ENCODE data around the gene NMNAT3. TPM values are rescaled to one million over a fixed set of nuclear protein-coding genes. Genes with fewer than 3 reads are reported as not detected.

Gene NMNAT3
- total RNA-seq, 2 experiments from 2014 or later: 1.5 to 1.9 TPM

- Histone ChIP-seq H3K9me3 (ENCODE audit: control insufficient read depth in 1 of 2, insufficient read depth in 1 of 2, low read length in 2 of 2) (no peaks in the 10 kb centered on the region), H3K4me1 (ENCODE audit: insufficient read depth, low read length) (no peaks in the 10 kb centered on the region), H3K27ac (ENCODE audit: low read depth in 1 of 2, low read length in 2 of 2) (no peak overlapping the region), H3K4me3 (ENCODE audit: low read length) (no peak overlapping the region), H3K27me3 (ENCODE audit: control insufficient read depth in 1 of 2, insufficient read depth in 2 of 2, low read length in 2 of 2) (no peaks in the 10 kb centered on the region), H3K36me3 (ENCODE audit: insufficient read depth, low read length) (no peaks in the 10 kb centered on the region)
- Mint-ChIP-seq H3K27ac (no peak overlapping the region), H3K4me1 (ENCODE audit: low read depth) (no peaks in the 10 kb centered on the region), H3K4me3 (no peak overlapping the region), H3K36me3 (ENCODE audit: low read depth) (no peaks in the 10 kb centered on the region), H3K9me3 (no peaks in the 10 kb centered on the region), H3K27me3 (no peaks in the 10 kb centered on the region)
- CTCF ChIA-PET: no interaction called here
- DNase-seq (no peak), ATAC-seq (ENCODE audit: poor library complexity) (no peak)
- intact Hi-C loops (cut with DNase I, micrococcal nuclease): no loop called here
- POLR2A ChIA-PET: no interaction called here
- no peak for TF ChIP-seq CTCF (IDR thresholded peaks at IDR 0.05)
These were observed 148.1 kb downstream of the NMNAT3 start for GRCh38 chr3:139529662-139530061.

DNA sequence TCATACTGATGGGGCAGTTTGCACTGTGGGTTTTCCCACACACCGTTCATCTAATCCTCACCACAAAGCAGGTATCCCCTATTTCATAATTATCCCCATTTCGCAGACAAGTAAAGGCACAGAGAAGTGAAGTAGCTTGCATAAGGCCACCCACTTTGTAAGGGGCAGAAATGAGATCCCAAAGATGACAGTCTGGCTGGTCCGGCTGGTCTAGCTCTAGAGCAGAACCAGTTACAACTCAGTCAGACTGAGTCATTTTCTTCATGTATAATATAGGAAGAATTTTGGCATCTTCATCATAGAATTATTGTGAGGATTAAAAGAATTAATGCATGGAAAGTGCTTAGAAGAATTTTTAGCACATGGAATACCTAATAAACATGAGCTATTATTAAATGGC, 148.8 kb downstream of the NMNAT3 start:
- Mint-ChIP-seq H3K4me3 (no peak overlapping the region), H3K36me3 (ENCODE audit: low read depth) (no peaks in the 10 kb centered on the region), H3K4me1 (ENCODE audit: low read depth) (no peaks in the 10 kb centered on the region), H3K9me3 (no peaks in the 10 kb centered on the region), H3K27ac (no peak overlapping the region), H3K27me3 (no peaks in the 10 kb centered on the region)
- ATAC-seq (ENCODE audit: poor library complexity) (no peak), DNase-seq (no peak)
- H3K4me1 ChIP-seq (ENCODE audit: insufficient read depth, low read length): no peaks in the 10 kb centered on the region
- no peaks in the 10 kb centered on the region for H3K9me3 ChIP-seq (ENCODE audit: control insufficient read depth in 1 of 2, insufficient read depth in 1 of 2, low read length in 2 of 2)
- no peak for TF ChIP-seq CTCF (IDR thresholded peaks at IDR 0.05)
- ChIA-PET POLR2A (no interaction called here), CTCF (no interaction called here)
- H3K27me3 ChIP-seq (ENCODE audit: control insufficient read depth in 1 of 2, insufficient read depth in 2 of 2, low read length in 2 of 2): no peaks in the 10 kb centered on the region
- intact Hi-C loops (cut with DNase I, micrococcal nuclease): no loop called here
- H3K4me3 ChIP-seq (ENCODE audit: low read length): no peak overlapping the region
- H3K36me3 ChIP-seq (ENCODE audit: insufficient read depth, low read length): no peaks in the 10 kb centered on the region
- no peak overlapping the region for H3K27ac ChIP-seq (ENCODE audit: low read depth in 1 of 2, low read length in 2 of 2)

GRCh38 chr3:139528281-139528680, 149.5 kb downstream of the NMNAT3 start:
- Mint-ChIP-seq H3K36me3 (ENCODE audit: low read depth) (no peaks in the 10 kb centered on the region), H3K27me3 (no peaks in the 10 kb centered on the region), H3K9me3 (no peaks in the 10 kb centered on the region), H3K27ac (no peak overlapping the region), H3K4me1 (ENCODE audit: low read depth) (no peaks in the 10 kb centered on the region), H3K4me3 (no peak overlapping the region)
- H3K36me3 ChIP-seq (ENCODE audit: insufficient read depth, low read length): no peaks in the 10 kb centered on the region
- ATAC-seq (ENCODE audit: poor library complexity) (no peak), DNase-seq (no peak)
- no peaks in the 10 kb centered on the region for H3K9me3 ChIP-seq (ENCODE audit: control insufficient read depth in 1 of 2, insufficient read depth in 1 of 2, low read length in 2 of 2)
- ChIA-PET POLR2A (no interaction called here), CTCF (interaction anchor here (0.5 kb wide), 1 partner anchor 48 kb away, joined by 3 read pairs; no protein-coding TSS in a partner anchor)
- no peak overlapping the region for H3K27ac ChIP-seq (ENCODE audit: low read depth in 1 of 2, low read length in 2 of 2)
- no peak overlapping the region for H3K4me3 ChIP-seq (ENCODE audit: low read length)
- no peak for TF ChIP-seq CTCF (IDR thresholded peaks at IDR 0.05)
- intact Hi-C loops (cut with DNase I, micrococcal nuclease): no loop called here
- H3K4me1 ChIP-seq (ENCODE audit: insufficient read depth, low read length): no peaks in the 10 kb centered on the region
- H3K27me3 ChIP-seq (ENCODE audit: control insufficient read depth in 1 of 2, insufficient read depth in 2 of 2, low read length in 2 of 2): no peaks in the 10 kb centered on the region

Data from CD4-positive, alpha-beta T cell (primary cell).